ENCODE data around the gene GALM. TPM values are rescaled to one million over a fixed set of nuclear protein-coding genes. Genes with fewer than 3 reads are reported as not detected.

GALM gene
- total RNA-seq, 1 experiment from 2014 or later = 22.7 TPM

DNA sequence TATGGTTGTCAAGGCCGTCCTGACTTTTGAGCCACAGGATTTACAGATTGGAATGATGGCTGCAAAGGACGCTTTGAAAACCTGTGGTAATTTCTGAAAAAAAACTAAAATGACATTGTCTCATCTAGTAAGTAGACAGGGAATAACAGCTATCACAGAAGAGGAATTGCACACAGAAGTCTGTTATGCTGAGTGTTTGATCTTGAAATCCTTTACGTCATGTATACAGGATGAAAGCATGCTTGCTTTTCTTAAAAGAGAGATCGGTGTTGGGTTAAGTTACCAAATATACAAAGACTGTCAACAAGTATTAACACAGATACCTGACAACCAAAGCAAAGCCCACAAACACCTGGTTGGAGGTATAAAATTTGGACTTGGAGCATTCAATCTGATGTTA lies 97.8 kb downstream of the GALM start:
- no TSS peak for BruUV-seq (replicated peaks)
- H3K9me3 ChIP-seq (ENCODE audit: low read length) = no peaks in the 10 kb centered on the region
- ChIA-PET POLR2A (ENCODE audit: unreplicated experiment) (no interaction called here), CTCF (no interaction called here)
- no peak overlapping the region for H3K9ac ChIP-seq (ENCODE audit: low read length)
- DNase-seq (no peak), ATAC-seq (no peak)
- H3K4me3 ChIP-seq (ENCODE audit: low read length) = no peak overlapping the region
- H3K4me1 ChIP-seq (ENCODE audit: insufficient read depth, low read length) = peaks cover 29% of the 10 kb centered on the region
- H3F3A ChIP-seq (ENCODE audit: low read length, unreplicated experiment) = no peaks in the 10 kb centered on the region
- no peak overlapping the region for H3K27ac ChIP-seq (ENCODE audit: low read length)
- intact Hi-C loops (cut with micrococcal nuclease) = no loop called here
- no peaks in the 10 kb centered on the region for H3K36me3 ChIP-seq (ENCODE audit: low read depth, low read length)
- no peaks in the 10 kb centered on the region for H4K20me1 ChIP-seq (ENCODE audit: low read length)
- no peaks in the 10 kb centered on the region for H3K9me2 ChIP-seq (replicated peaks; ENCODE audit: low read length)
- TF ChIP-seq EZH2 (IDR thresholded peaks at IDR 0.05; ENCODE audit: low read length, unreplicated experiment) = no peak
- TF ChIP-seq, protein P1, sequence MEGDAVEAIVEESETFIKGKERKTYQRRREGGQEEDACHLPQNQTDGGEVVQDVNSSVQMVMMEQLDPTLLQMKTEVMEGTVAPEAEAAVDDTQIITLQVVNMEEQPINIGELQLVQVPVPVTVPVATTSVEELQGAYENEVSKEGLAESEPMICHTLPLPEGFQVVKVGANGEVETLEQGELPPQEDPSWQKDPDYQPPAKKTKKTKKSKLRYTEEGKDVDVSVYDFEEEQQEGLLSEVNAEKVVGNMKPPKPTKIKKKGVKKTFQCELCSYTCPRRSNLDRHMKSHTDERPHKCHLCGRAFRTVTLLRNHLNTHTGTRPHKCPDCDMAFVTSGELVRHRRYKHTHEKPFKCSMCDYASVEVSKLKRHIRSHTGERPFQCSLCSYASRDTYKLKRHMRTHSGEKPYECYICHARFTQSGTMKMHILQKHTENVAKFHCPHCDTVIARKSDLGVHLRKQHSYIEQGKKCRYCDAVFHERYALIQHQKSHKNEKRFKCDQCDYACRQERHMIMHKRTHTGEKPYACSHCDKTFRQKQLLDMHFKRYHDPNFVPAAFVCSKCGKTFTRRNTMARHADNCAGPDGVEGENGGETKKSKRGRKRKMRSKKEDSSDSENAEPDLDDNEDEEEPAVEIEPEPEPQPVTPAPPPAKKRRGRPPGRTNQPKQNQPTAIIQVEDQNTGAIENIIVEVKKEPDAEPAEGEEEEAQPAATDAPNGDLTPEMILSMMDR (conservative IDR thresholded peaks at IDR 0.05; ENCODE audit: low read depth, low read length) = no peak
- TF ChIP-seq EZH2phosphoT487 (IDR thresholded peaks at IDR 0.05; ENCODE audit: borderline replicate concordance, low read length) = no peak
- no peak overlapping the region for H2AFZ ChIP-seq (ENCODE audit: low read length)
- no peak overlapping the region for H3K4me2 ChIP-seq (ENCODE audit: low read length)
- no peaks in the 10 kb centered on the region for H3K27me3 ChIP-seq (ENCODE audit: low read length)
- no peaks in the 10 kb centered on the region for H3K79me2 ChIP-seq (ENCODE audit: low read length)

GRCh38 chr2:38765149-38765548 lies 99.2 kb downstream of the GALM start:
- POLR2A ChIA-PET (ENCODE audit: unreplicated experiment) = no interaction called here
- Histone ChIP-seq H3K4me2 (ENCODE audit: low read length) (peak overlapping the region; percentile 14), H3K9ac (ENCODE audit: low read length) (no peak overlapping the region), H3K9me3 (ENCODE audit: low read length) (no peaks in the 10 kb centered on the region), H3K27me3 (ENCODE audit: low read length) (no peaks in the 10 kb centered on the region), H3K36me3 (ENCODE audit: low read depth, low read length) (no peaks in the 10 kb centered on the region), H4K20me1 (ENCODE audit: low read length) (no peaks in the 10 kb centered on the region), H3K79me2 (ENCODE audit: low read length) (no peaks in the 10 kb centered on the region), H3K9me2 (replicated peaks; ENCODE audit: low read length) (no peaks in the 10 kb centered on the region), H3K4me1 (ENCODE audit: insufficient read depth, low read length) (peaks cover 29% of the 10 kb centered on the region), H2AFZ (ENCODE audit: low read length) (peak overlapping the region; percentile 56), H3F3A (ENCODE audit: low read length, unreplicated experiment) (no peaks in the 10 kb centered on the region), H3K4me3 (ENCODE audit: low read length) (0 out of 2 replicates have a peak overlapping the region, but pooled peaks have one; percentile 5), H3K27ac (ENCODE audit: low read length) (peak overlapping the region; percentile 31; the same call in 1 of the 2 replicates)
- ATAC-seq = peak; percentile 55
- CTCF ChIA-PET = no interaction called here
- peak; percentile 77 for DNase-seq
- TF ChIP-seq EZH2phosphoT487 (IDR thresholded peaks at IDR 0.05; ENCODE audit: borderline replicate concordance, low read length) (no peak), EZH2 (IDR thresholded peaks at IDR 0.05; ENCODE audit: low read length, unreplicated experiment) (no peak)
- TF ChIP-seq, protein P1 (conservative IDR thresholded peaks at IDR 0.05; ENCODE audit: low read depth, low read length) = no peak
- intact Hi-C loops (cut with micrococcal nuclease) = no loop called here
- BruUV-seq (replicated peaks) = no TSS peak

- ChIA-PET POLR2A (ENCODE audit: unreplicated experiment) (interaction anchor here (0.5 kb wide), 1 partner anchor 14 kb away, joined by 9 read pairs; the partner anchor contains the start of gene SRSF7), CTCF (no interaction called here)
- Histone ChIP-seq H3F3A (ENCODE audit: low read length, unreplicated experiment) (no peaks in the 10 kb centered on the region), H3K4me2 (ENCODE audit: low read length) (peak overlapping the region; percentile 14), H3K4me3 (ENCODE audit: low read length) (0 out of 2 replicates have a peak overlapping the region, but pooled peaks have one; percentile 5), H3K9me3 (ENCODE audit: low read length) (no peaks in the 10 kb centered on the region), H3K79me2 (ENCODE audit: low read length) (no peaks in the 10 kb centered on the region), H3K27ac (ENCODE audit: low read length) (peak overlapping the region; percentile 31; the same call in 1 of the 2 replicates), H3K9ac (ENCODE audit: low read length) (no peak overlapping the region), H3K9me2 (replicated peaks; ENCODE audit: low read length) (no peaks in the 10 kb centered on the region), H4K20me1 (ENCODE audit: low read length) (no peaks in the 10 kb centered on the region), H2AFZ (ENCODE audit: low read length) (peak overlapping the region; percentile 56), H3K27me3 (ENCODE audit: low read length) (no peaks in the 10 kb centered on the region), H3K4me1 (ENCODE audit: insufficient read depth, low read length) (peaks cover 29% of the 10 kb centered on the region), H3K36me3 (ENCODE audit: low read depth, low read length) (no peaks in the 10 kb centered on the region)
- TF ChIP-seq, protein P1 (conservative IDR thresholded peaks at IDR 0.05; ENCODE audit: low read depth, low read length) = no peak
- TF ChIP-seq EZH2phosphoT487 (IDR thresholded peaks at IDR 0.05; ENCODE audit: borderline replicate concordance, low read length) = no peak
- no peak for TF ChIP-seq EZH2 (IDR thresholded peaks at IDR 0.05; ENCODE audit: low read length, unreplicated experiment)
- ATAC-seq (peak; percentile 16; the same call in 1 of the 2 replicates), DNase-seq (no peak)
- no TSS peak for BruUV-seq (replicated peaks)
- intact Hi-C loops (cut with micrococcal nuclease) = no loop called here
Observed at GRCh38 chr2:38765551-38765950, 99.6 kb downstream of the GALM start.

All from PC-3 (cell line).